ENCODE results near the gene ADARB2.

The ADARB2 gene

DNA sequence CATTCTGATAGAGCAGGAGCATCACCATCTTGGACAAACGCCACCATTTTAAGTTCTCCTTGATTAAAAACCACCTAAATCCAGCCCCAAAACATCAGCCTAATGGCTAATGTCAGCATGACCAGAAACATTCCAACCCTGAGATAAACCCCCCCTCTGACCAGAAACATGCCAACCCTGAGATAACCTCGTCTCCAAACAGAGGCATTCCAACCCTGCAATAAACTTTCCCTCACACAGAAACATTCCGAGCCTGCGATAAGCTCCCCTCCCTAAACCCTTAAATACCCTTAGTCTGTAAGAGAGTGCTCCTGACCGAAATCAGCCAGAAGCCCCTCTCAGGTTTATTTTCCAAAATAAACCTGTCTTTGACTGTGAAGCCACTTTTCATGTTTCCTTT, 76.5 kb downstream of the ADARB2 start:
- no peak for DNase-seq

DNA sequence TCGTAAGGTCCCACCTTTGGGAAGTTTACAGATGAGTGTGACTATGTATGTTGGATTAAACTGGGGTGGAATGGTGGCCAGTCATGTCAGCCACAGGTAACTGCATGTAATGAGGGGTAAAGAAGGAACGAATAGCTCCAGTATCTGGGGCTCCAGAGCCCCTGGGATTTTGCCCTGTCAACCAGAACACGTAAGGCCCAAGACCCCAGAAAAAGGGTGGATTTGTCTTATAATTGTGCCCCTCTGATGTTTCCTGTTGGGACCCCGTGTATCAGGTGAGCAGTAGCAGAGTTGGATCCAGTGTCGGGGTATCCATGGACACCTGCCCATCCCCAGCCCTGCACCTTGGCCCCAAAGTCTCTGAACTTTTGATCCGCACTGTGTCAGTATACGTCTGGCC, 76.9 kb downstream of the ADARB2 start:
- no peak for DNase-seq

DNA sequence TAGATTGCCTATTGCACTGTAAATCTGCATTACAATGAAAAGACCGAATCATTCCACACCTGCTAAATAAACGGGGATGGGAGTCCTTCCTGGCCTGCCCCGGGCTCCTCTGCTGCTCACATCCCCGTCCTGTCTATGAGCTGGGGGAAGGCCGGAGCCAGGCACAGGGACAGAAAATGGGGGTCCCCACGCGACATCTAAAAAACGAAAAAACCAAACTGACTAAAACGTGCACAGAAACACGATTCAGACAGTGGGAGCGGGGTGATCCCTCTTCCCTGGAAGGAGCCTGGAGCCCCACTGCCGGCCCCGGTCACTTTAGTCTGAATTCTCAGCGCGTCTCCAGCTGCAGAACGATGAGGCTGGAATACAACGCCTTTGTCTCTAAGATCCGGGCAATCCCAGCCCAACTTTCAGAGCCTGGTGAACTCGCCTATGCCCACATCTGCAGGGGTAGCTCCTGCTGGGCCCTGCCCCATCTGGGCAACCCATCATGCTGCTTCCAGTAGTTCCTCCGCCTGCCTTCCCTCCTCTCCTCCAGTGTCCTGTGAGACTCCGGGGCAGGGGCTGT, 78.0 kb downstream of the ADARB2 start:
- DNase-seq, result no peak

DNA sequence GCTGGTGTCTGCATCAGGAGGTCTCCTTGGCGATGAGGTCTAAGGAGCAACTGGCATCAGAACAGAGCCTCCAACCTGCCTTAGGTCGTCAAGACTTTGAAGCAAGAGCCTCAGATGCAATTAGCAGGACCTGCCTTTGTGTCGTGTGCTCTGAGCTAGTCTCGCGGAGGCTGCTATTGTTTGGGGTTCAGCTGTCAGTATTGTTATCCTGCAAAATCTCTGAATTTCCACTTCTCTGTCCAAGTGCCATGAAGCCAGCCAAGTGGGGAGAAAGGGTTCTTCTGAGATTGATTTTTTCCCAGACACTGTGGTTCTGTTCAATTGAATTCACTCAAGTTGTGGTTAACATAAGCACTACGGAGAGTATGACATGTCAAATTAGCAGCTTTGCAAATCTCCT, 78.7 kb downstream of the ADARB2 start:
- DNase-seq, result no peak

DNA sequence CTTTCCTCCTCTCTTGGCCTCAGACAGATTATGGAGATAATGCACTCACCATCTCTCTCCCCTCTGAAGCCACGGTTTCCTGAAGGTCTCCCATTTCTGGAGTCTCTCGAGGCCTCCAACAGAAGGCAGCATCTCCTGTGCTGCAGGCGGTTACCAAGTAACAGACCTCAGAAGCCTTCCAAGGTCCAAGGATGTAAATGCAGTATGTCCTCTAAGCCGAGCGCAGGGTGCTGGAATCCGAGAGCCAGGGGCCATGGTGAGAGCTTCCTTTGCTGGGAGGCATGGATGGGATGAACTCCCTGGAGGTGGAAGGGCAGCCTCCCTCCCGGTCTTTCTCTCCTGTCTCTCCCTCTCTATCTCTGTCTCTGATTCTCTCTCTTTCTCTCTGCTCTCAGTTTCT, 79.8 kb downstream of the ADARB2 start:
- no peak for DNase-seq

DNA sequence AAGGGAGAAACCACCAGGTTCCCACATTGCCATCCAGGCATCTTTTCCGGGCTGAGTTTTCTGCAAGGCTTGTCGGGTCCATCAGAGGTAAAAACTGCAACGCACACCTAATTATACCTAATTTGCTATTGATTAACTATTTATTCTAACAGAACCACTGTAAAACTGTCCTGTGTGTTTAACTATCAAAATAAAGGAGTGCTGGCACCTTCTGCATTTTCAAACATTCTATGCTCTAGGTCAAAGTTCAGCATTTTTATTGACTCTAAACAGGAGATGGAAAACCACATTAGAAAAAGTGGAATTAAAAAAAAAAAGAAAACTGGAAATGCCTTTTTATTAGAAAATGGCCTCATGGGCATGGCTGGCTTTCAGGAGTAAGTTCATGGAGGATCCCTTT, 82.0 kb downstream of the ADARB2 start:
- no peak for DNase-seq

DNA sequence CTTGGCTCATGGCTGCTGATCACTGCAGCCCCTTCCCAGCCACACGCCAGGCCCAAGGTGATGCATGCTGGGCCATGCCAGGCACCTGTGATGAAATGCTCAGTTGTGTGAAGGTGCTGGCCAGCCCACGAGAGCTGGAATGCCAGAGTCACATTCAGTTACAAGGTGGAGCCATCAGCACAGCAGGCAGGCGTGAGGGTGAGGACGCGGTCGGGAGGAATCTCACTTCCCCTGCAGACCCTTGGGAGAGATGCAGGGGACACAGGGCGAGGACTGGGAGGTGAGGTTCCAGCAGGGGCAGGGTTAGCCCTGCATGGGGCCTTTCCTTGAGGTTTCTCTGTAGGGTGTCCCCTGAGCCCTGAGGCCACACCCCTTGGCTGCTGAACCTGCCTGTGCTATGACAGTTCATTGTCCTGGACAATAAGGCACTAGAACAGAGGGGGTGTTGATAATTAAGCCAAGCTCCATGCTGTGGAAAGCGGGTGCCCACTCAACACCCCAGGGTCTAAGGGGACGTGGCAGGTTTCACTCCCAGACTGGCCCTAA, 82.4 kb downstream of the ADARB2 start:
- no peak for DNase-seq

DNA sequence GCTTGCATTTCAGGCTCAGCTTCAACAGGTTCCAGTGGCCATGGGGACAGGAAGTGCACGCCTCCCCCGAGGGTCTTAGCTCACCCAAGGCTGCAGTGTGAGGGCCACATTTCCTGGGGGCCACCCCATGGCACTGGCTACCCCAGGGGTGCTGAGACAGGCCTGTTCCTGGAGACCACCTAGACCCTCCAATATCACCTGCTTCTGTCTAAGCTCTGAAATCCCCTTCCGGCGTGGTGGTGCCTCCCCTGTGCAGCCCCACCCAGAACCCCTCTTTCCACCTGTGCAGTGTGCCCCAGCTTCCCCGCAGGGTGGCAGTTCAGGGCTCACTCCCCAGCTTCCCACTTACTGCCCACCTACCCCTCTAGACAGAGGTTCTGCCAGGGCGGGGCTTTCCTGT, 83.1 kb downstream of the ADARB2 start:
- DNase-seq, result no peak

DNA sequence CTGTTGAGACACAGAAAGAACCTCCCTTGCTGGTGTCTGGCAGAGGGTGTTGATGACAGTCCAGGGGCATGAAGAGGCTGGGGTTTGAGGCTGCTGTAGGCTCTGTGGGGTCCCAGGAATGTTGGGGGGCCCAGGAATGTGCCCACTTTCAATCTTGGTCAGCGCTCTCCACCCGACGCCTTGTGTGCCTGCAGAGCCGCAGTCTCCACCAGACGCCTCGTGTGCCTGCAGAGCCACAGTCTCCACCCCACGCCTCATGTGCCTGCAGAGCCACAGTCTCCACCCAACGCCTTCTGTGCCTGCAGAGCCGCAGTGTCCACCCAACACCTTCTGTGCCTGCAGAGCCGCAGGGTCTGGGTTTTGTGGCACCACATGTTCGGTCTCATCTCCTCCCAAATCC, 84.0 kb downstream of the ADARB2 start:
- DNase-seq, result no peak

DNA sequence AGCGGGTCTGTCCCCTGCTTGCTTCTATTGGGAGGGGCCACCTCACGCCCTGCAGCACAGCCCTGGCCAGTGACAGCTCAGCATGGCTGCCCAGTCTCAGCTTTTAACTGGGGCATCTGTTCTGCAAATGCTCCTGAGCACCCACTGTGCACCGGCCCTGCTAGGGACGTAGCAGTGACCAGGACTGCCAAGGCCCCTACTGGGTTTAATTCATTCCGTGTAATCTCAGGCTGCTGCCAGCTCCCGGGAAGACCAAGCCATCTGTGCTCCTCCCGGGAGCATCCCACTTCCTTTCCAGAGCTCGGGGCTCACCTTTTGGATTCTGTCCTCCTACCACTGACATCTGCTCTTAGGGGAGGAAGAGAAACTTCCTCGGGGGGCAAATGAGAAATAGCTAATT, 85.2 kb downstream of the ADARB2 start:
- DNase-seq, result no peak

DNA sequence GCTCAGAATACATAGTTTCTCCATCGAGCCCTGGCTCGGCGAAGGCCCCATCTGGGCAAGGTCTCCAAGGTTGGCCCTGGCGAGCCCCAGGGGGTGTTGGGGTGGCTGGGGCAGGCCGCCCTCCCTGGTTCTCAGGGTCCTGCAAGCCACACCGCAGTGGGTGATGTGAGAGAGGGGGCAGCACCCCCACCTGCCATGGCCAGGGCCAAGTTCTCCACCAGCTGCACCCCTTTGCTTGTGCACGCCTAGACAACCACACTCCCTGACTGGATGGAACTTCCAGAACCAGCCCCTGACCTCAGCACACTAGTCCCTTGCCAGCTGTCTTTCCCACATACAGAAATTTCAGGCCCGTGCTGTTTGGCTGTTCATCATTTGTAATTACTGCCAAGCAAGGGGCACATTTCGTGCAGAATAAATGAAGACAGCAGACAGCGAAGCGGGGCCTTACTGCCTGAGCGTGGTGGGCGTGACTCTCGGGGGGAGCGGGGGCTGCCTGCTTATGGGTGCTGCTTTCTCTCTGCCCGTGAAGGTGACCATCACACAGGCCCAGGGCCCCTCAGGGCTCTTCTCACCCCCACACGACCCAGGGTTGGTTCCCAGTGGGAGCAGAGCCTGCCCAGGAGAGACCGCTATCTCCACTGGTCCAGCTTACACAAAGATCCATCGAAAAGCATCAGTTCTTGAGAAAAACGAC, 85.9 kb downstream of the ADARB2 start:
- no peak for DNase-seq

DNA sequence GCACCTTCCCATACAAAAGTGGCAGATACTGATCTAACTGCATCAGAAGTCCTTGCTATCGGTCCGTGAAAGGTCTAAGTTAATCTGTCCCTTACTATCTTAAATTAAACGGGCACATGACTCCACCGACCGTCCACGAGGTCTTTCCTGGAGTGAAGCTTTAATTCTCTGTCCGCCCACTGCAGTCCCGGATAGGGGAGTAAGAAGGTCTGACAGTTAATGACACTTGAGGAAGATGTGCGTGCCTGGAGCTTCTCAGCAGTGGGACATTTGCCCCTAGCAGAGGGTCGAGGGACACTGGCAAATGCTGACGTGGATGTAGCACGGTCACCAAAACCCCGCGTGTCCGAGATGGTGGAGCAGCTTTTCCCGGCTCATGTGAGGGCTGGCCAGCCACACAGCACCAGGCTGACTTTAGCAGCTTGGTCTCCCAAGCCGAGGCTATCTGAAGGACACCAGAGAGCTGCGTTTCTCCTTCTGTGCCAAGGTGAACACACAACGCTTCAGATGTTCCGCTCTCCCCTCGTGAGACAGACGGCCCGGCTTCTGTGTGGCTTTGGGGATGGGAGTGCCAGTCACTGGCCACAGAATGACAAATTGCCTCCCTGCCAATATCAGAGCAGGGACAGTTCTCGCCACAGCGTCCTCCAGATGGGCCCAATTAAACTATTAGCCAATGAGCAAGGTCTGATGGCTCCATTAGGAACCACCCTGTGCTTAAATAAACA, 86.6 kb downstream of the ADARB2 start:
- no peak for DNase-seq

DNA sequence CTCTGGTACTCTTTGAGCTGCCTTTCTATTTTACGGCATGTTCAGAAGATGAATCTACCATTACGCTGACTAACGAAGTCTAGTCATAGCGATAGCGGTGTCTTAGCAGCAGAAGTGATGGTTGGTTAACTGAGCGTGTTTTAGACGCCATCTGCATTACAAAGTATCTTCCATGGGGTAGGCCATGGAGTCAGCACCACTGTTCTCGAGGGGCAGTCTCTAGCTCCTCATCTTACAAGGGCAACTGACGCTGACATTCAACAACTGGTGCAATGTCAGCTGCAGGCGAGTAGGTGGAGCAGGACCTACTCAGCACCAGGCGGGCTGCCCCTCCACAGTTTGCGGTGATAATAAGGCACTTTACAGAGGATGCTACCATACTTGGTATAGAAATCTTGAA, 88.7 kb downstream of the ADARB2 start:
- no peak for DNase-seq

DNA sequence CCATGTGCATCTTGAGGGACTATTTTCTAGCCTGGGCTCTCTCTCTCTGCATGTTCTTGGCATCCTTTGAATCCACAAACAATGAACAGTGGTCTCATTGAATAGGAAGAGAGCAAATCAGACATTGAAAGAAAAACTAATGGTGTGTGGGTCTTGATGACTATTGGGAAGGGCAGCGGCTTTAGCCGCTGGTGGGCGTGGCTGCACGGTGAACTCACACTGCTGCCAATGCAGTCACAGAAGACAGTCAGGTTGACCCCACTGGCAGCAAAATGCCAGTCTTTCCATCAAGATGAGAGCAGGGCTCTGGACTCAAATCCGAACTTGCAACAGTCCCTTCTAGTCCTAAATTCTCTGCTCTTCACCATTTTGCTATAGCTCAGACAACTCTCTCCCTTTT, 91.0 kb downstream of the ADARB2 start:
- DNase-seq, result no peak

DNA sequence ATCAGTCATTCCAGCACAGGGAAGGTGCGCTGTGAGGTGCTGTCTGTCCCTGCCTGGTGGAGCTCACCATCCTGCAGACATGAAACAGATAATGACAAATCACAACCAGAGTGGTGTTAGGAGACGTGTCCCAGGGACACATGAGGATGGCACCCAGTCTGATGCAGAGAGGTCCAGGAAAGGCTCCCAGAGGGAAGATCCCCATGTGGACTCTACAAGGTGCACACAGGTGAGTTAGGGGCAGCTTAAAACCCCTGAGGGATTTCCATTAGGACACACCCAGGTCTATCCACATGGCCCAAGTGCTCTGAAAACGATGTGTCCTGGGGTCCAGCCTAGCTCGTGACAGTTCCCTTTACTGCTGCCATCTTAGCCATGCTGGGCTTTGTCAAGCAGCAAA, 91.4 kb downstream of the ADARB2 start:
- DNase-seq, result no peak

DNA sequence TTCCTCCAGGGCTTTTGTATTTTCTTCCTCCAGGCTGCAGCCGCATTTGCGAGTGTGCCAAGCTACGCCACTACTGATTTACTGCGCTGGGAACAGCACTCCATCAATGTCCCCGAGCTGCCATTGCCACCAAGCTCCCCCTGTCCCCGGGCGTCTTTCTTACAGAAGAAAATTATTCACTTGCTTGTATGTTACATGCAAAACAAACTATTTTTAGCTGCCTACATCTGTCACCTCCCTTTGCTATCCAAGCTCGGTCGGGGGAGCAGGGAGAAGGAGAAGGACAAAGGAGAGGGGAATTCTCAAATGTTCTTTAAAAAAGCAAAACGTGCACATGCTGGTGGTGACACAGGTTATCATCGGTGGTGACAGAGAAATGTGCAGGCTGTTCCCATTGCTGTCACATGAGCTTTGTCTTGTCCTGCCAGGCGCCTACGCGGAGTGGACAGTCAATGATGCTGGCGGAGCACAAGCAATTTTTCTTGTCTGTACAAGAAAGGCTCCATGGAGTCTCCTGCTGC, 93.1 kb downstream of the ADARB2 start:
- DNase-seq, result no peak

DNA sequence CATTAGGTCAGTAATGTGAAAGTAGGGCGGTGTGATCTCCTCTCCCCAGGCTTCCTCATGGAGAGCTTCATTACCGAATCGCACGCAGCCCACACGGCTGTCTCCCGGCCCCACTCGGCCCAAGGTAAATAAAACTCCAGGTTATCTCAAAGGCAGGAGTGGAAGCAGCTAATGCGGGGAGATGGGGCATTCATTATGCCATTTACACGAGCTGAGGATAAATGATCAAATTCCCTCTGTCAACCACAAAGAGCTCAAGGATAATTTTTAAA, 93.5 kb downstream of the ADARB2 start:
- DNase-seq, result no peak

DNA sequence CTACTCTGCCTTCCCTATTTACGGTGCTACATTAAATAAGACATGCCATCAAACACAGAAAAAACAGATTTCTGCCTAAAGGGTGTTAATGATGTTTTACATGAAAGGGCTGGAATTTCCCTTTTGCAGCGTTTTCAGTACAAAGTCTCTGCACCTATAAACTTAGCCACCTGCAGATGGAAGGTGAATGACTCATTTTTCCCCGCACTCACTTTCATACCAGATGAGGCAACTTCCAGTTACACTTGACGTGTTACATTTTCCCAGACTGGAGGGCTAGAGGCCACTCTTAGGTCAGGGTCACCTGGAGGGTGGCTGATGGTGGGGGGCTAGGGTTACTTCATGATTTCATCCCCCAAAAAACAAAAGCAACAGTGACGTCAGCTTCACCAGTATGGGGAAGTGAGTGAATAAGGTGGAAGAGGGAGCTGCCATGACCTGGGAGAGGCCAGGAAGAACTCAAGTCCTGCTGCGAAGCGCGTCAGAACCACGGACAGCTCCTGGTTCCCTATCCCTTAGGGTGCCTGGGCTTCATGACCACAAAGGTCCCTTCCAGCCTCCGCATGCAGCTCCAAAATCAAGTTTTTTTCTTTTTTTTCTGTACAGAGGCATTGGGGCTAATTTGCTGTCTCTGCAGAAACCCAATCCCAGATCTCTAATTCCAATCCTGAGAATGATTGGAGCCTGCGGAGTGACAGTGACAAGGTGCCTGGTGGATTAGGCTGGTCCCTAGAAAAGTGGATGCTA, 94.0 kb downstream of the ADARB2 start:
- DNase-seq, result peak; percentile 40

DNA sequence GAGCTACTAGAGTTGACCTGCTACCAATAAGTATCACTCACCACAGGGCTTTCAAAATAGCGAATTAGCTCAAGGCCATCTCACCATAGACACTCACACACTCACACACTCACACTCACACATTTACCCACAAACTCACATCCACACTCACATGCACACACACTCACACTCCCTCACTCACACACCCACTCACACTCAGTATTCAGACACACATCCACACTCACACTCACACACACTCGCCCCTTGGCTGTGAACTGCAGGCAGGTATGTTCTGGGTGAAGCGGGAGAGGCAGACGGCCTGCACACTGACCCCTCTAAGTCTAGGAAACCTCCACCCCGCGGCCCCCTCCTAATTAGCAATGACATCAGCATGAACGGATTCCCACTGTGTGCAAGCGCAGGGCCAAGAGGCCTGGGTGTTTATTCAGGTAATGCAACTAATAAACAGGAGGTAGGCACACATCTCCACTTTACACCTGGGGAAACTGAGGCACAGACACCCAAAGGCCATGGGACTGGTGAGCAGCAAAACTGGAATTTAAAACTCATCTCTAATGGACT, 94.6 kb downstream of the ADARB2 start:
- no peak for DNase-seq

DNA sequence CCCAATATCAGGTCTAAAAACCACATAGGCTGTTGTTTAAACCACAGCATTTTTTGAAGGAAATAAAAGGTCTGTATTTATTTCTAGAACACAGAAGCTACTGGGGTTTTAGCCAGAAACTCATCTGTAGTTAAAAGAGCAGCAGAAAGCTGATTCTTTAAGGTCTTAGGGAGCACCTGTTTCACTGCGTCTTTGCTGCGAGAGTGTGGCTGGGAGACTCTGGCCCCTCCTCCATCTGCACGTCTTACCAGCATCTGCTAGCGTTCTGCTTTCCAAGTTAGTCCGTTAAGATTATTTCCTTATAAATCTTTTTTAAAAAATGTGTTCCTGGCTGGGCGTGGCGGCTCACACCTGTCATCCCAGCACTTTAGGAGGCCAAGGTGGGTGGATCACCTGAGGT, 95.9 kb downstream of the ADARB2 start:
- no peak for DNase-seq

DNA sequence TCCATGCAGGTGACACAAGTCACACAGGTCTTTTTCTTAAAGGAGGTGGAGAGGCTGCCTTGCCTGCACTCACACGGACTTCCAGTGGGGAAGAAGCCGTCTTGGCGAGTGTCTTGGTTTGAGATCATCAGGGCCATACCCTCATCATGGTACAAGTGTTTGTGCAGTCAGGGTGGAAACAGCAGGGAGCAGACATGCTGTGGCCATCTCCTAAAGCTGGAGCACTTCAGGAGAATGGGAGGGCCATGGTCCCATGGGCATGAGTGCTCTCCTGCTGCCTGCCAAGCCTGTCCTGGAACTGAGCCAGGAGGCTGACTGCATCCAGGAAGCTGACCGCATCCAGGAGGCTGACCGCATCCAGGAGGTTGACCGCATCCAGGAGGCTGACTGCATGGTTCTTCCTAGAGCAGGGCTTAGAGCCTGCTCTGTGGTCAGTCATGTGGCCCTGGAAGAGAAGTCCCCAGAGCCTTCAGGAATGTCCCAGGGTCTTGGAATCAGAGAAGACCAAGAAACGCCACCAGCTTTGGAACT, 98.4 kb downstream of the ADARB2 start:
- DNase-seq, result no peak

DNA sequence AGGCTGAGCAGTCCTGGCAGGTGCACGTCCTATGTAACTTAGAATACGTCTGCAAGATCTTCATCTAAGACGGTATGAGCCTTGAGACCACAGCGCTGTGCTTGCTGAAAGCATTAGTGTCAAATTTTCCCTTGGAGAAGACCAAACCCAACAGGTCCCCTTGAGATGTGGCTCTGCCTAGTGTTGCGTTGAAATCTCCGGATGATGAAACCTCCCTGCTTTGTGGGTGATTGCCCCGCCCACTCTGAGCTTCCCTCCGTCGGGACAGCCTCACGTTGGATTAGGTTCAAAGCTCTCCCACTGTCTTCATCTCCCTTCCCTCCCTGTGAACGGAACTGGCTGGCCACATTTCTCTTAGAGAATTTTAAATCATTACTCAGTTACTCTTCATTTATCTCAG, 102.0 kb downstream of the ADARB2 start:
- no peak for DNase-seq

DNA sequence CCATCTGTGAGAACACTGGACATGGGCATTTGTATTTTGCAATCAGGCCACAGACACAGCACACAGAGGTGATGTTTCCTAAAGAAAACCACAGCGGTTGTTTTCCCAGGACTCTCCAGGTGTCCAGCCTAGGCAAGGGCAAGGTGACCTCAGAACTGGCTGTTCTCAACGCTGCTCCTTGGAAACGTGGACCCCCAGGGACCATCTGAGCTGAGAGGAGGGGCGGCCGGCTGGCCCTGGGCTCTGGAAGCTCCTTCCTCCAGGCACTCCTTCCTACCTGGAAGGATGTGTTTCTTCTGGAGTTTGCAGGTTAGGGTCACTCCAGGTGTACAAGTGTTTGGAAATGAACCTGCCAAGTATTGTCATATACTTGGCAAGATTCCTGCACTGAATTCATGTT, 103.1 kb downstream of the ADARB2 start:
- DNase-seq, result no peak

All from stimulated activated CD4-positive, alpha-beta T cell treated with anti-CD3 and anti-CD28 coated beads, Interleukin-1b, Interleukin-23, amount 100 ng/mL, for 48 hours (primary cell).